T47D (cell line): Measurements from ENCODE around the gene TNFRSF9.
"Not testable (repeated sequence)": the region's sequence is repeated elsewhere in the genome, so short reads cannot be mapped to it uniquely, and the experiment has no call there.

Experiments used
- DNase-seq, 2 experiments: peaks; one replicate each; pipeline versions ENCODE4 v3.0.0 to v3.0.0-alpha.2; 2011 to 2012; ENCODE audit warnings: low read depth in 1 of 2, low spot score in 1 of 2
- JUND ChIP-seq: IDR thresholded peaks from 2 replicates; pipeline ENCODE4 v1.6.1; 2012; ENCODE audit warnings: low read depth
- in situ Hi-C: cut with HindIII; loops from 2 replicates; pipeline ENCODE4 v1.10.0; 2016; ENCODE audit warnings: low sequenced_read_pairs, low pct_unique_long_range_greater_than_20kb

Gene TNFRSF9

GRCh38 chr1:7970246-7970645 is 29.6 kb upstream of the TNFRSF9 start:
- no peak for DNase-seq
- no peak for TF ChIP-seq JUND
- in situ Hi-C loops: no loop called here

DNA sequence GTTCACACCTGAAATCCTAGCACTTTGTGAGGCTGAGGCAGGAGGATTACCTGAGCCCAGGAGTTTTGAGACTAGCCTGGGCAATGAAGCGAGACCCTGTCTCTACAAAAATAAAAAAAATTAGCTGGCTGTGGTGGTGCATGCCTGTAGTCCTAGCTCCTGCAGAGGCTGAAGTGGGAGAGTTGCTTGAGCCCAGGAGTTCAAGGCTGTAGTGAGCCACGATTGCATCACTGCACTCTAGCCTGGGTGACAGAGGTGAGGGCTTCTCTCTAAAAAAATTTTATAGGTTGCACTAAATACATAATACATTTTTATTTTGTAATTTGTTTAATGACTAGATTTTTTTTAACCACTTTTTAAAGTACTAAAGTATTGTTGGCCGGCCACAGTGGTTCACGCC is 27.0 kb upstream of the TNFRSF9 start:
- in situ Hi-C loops: no loop called here
- TF ChIP-seq JUND: no peak
- no peak for DNase-seq

DNA sequence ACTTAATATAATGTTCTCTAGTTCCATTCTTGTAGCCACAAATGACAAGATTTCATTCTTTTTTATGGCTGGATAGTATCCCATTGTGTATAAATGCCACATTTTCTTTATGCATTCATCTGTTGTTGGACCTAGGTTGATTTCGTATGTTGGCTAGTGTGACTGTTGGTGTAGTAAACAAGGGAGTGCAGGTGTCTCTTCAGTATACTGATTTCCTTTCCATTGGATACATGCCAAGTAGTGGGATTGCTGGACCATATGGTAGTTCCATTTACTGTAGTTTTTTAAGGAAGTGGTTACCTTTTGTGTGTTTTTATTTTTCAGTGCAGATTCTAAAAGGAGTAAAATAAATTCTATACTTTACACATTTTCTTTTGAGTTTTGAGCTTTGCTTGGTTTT is 26.6 kb upstream of the TNFRSF9 start:
- in situ Hi-C loops: no loop called here
- DNase-seq: no peak
- TF ChIP-seq JUND: no peak

DNA sequence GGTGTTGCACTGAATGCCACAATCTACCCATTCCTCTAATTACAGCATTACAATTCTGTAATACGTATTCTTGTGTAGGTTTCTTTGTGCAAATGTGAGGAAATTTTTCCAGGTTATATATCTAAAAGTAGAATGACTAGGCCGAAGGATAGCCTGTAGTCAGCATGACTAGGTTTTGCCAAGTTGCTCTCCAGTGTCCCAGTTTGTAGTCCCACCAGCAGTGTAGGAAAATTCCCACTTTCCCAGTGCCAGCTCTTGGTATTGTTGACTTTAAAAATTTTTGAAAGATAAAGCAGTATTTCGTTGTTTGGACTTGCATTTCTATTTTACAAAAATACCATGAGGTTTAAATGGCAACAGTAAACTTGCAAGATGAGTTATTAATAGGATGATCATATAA is 23.8 kb upstream of the TNFRSF9 start:
- in situ Hi-C loops: no loop called here
- DNase-seq: no peak
- TF ChIP-seq JUND: no peak

DNA sequence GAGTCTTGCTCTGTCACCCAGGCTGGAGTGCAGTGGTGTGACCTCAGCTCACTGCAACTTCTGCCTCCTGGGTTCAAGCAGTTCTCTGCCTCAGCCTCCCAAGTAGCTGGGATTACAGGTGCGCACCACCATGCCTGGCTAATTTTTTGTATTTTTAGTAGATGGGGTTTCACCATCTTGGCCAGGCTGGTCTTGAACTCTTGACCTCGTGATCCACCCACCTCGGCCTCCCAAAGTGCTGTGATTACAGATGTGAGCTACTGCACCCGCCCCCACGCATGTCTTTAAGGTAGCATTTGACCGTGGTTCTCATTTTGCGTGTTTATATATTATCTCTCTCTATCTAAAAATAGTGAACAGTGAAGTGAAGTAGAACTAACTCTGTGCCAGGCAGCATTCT is 23.2 kb upstream of the TNFRSF9 start:
- DNase-seq, in situ Hi-C loops: not testable (repeated sequence)

GRCh38 chr1:7963378-7963730 is 22.7 kb upstream of the TNFRSF9 start:
- in situ Hi-C loops, DNase-seq: not testable (repeated sequence)

GRCh38 chr1:7962636-7963377 is 22.2 kb upstream of the TNFRSF9 start:
- no peak for DNase-seq
- in situ Hi-C loops: no loop called here
- no peak for TF ChIP-seq JUND

DNA sequence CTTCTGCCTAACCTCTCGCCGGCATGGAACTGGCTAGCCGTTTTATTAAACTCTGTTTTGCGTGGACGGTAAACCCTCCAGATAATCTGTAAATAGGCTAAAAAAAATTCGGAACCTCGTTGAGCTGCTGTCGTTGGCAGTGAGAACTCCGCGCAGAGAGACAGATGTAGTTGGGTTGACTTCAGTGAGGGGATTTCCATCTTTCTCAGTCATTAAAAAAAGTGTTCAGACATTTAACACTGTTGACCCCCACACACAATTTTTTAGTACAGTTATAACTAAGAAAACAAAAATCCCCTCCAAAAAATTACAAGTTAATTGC is 21.3 kb upstream of the TNFRSF9 start:
- in situ Hi-C loops: no loop called here
- TF ChIP-seq JUND: no peak
- DNase-seq: no peak

DNA sequence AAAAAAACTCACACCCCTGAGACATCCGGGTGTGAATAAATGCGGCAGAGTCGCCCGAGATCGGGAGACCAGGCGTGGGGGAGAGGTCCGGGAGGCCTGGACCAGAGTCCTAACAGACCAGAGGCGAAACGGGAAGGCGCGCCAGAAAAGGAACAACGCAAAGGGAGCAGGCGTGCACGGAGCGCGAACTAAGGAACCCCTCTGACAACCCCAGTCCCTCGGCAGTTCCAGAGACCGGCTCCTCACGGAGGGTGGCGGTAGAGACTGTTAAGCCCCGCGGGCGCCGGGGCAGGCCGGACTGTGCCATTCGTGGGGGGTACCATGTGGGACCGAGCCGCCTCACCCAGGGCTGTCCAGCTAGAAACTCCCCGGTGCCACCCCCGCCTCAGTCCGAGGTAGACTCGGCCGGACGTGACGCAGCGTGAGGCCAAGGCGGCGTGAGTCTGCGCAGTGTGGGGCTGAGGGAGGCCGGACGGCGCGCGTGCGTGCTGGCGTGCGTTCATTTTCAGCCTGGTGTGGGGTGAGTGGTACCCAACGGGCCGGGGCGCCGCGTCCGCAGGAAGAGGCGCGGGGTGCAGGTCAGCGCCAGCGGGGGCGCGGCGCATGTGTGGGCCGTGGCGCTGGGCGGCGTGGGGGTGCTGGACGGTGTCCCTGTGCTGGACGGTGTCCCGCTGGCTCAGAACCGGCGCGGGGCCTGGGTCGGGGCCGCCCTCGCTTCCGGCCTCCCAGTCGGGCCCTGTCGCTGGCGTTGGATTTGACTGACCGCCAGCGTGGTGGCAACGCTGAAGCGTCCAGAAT is 20.8 kb upstream of the TNFRSF9 start, which contains the start of gene PARK7:
Gene PARK7 (plus strand): TSS at position 496 of the 798 bp plus-strand sequence. CDS start 1,075 bp downstream, outside the sequence.
- TF ChIP-seq JUND: no peak
- in situ Hi-C loops: no loop called here
- DNase-seq: peak; percentile 95 to 99

DNA sequence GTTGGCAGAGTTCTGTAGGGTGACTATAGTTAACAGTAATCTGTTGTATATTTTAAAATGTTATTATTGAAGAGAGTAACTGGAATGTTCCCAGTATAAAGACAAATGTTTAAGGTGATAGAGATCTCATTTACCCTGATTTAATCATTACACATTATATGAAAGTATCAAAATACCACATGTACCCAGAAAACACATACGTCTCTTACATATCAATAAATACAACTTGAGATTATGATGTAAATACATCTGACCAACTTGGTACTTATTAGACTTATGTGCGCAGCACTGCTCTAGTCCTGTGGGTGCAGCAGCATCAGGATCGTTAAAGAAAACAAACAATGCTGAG is 20.2 kb upstream of the TNFRSF9 start:
- no peak for DNase-seq
- no peak for TF ChIP-seq JUND
- in situ Hi-C loops: no loop called here

DNA sequence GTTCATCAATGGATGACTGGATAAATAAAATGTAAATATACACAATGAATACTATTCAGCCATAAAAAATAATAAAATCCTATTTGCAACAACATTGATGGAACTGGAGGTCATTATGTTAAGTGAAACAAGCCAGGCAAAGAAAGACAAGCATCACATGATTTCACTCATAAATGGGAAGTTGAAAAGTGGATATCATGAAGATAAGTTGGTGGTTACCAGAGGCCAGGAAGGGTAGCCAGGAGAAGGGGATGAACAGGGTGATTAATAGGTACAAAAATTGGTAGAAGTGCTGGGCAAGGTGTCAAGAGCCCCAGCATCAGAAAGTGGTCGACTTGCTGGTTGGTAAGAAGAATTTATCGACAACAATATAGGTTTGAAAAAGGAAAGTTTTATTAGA is 19.5 kb upstream of the TNFRSF9 start:
- no peak for DNase-seq
- no peak for TF ChIP-seq JUND
- in situ Hi-C loops: no loop called here

- no peak for TF ChIP-seq JUND
- in situ Hi-C loops: no loop called here
- DNase-seq: no peak
Measured at GRCh38 chr1:7956218-7957032, 15.8 kb upstream of the TNFRSF9 start.

DNA sequence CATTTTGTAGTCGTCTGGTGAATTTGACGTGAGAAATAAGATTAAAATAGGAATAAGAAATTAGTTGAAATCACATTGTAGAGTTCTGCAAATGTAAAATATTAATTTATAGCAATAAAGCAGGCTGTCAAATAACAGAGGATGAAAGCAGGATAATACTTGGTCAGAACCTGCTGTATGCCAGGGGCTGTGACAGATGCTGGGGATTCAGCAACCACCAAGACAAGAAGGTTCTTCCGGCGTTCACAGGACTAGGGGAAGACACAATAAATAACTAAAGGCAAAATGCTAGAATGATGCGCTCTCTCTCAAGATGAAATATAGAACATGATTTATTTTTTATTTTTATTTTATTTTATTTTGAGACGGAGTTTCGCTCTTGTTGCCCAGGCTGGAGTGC is 14.0 kb upstream of the TNFRSF9 start:
- DNase-seq: no peak
- TF ChIP-seq JUND: no peak
- in situ Hi-C loops: no loop called here
